Endothelial cell of umbilical vein (primary cell): Measurements from ENCODE around the gene MARK3. TPM values are rescaled to one million over a fixed set of nuclear protein-coding genes. Genes with fewer than 3 reads are reported as not detected.

Experiments used
- BruUV-seq: library from RNA; stranded (reverse); fragments of 400-500 nt; replicated peaks from 2 replicates; lab custom pipeline; 2021; lab: Mats Ljungman, UMichigan
- CTCF ChIA-PET: fragments of 300-600, 350-600 bp; sonication (Branson Sonifier 250); formaldehyde crosslinking; loops from one replicate; lab custom pipeline; 2021; ENCODE audit warnings: antibody characterized with exemption, inconsistent platforms; lab: Charles Lee
- POLR2A ChIA-PET: fragments of 300-600, 350-600 bp; sonication (Branson Sonifier 250); formaldehyde crosslinking; loops from one replicate; lab custom pipeline; 2021; ENCODE audit warnings: antibody characterized with exemption, inconsistent platforms; lab: Charles Lee
- DNase-seq: peaks from one replicate; pipeline ENCODE4 v3.0.0-alpha.2; 2011; ENCODE audit warnings: low read depth, low spot score
- FAIRE-seq: peaks from 2 replicates; lab custom pipeline; 2011; peaks lifted over from hg19 to GRCh38; lab: Jason Lieb, UNC
- H2AFZ ChIP-seq: 2 replicates; pipeline ENCODE4 v1.6.0; 2012; ENCODE audit warnings: low read depth, low read length, control low read depth, inconsistent platforms
- H3K27ac ChIP-seq: 2 replicates; pipeline ENCODE4 v1.5.1; 2011; ENCODE audit warnings: low read depth, mild to moderate bottlenecking, control low read depth, low read length, moderate library complexity; ENCODE audit not compliant: insufficient read depth
- H3K27me3 ChIP-seq, 2 experiments: 2 replicates each; pipeline versions ENCODE4 v1.6.0 to v1.6.1; 2011; ENCODE audit warnings: low read length in 2 of 2, mixed read lengths in 1 of 2; ENCODE audit not compliant: control insufficient read depth in 2 of 2, insufficient read depth in 2 of 2
- H3K36me3 ChIP-seq, 2 experiments: 2 replicates in 1 of 2; 3 replicates in 1 of 2; pipeline ENCODE4 v1.5.1; 2011; ENCODE audit warnings: low read length in 2 of 2, mild to moderate bottlenecking in 1 of 2, moderate library complexity in 1 of 2; ENCODE audit not compliant: control insufficient read depth in 2 of 2, insufficient read depth in 2 of 2; ENCODE audit errors: extremely low read depth in 1 of 2
- H3K4me1 ChIP-seq: 3 replicates; pipeline ENCODE4 v1.5.1; 2011; ENCODE audit warnings: mild to moderate bottlenecking, low read length; ENCODE audit not compliant: control insufficient read depth, insufficient read depth; ENCODE audit errors: extremely low read depth
- H3K4me2 ChIP-seq: 2 replicates; pipeline ENCODE4 v1.6.1; 2011; ENCODE audit warnings: low read length, control low read depth, mixed read lengths; ENCODE audit not compliant: insufficient read depth
- H3K4me3 ChIP-seq, 3 experiments: fragments of 200-600 bp in 1 of 3; sonication (generic), shearing (Covaris generic) in 1 of 3; replicated peaks in 1 of 3; 2 replicates each; pipeline ENCODE4 v1.5.1; 2011 to 2016; ENCODE audit warnings: control low read depth in 3 of 3, low read length in 3 of 3, mild to moderate bottlenecking in 2 of 3, inconsistent platforms in 1 of 3, low read depth in 1 of 3, moderate library complexity in 1 of 3; ENCODE audit not compliant: insufficient read depth in 1 of 3
- H3K79me2 ChIP-seq: 2 replicates; pipeline ENCODE4 v1.6.0; 2012; ENCODE audit warnings: low read length, inconsistent platforms; ENCODE audit not compliant: control insufficient read depth, insufficient read depth
- H3K9ac ChIP-seq: replicated peaks from 2 replicates; pipeline ENCODE3; 2011; ENCODE audit warnings: low read length, control low read depth; ENCODE audit not compliant: insufficient read depth; ENCODE audit errors: extremely low read depth
- H3K9me1 ChIP-seq: replicated peaks from 3 replicates; pipeline ENCODE4 v1.6.0; 2011; ENCODE audit warnings: mild to moderate bottlenecking, low read length; ENCODE audit not compliant: control insufficient read depth, insufficient read depth; ENCODE audit errors: extremely low read depth
- H3K9me3 ChIP-seq: replicated peaks from 2 replicates; pipeline ENCODE4 v1.5.1; 2012; ENCODE audit warnings: low read length, inconsistent platforms; ENCODE audit not compliant: control insufficient read depth, insufficient read depth
- H4K20me1 ChIP-seq: replicated peaks from 2 replicates; pipeline ENCODE3; 2011; ENCODE audit warnings: mild to moderate bottlenecking, low read length; ENCODE audit not compliant: control insufficient read depth, insufficient read depth; ENCODE audit errors: extremely low read depth
- CTCF ChIP-seq, 2 donors: IDR thresholded peaks; 1 replicate in 1 of 2; 2 replicates in 1 of 2; pipeline ENCODE4 v1.5.1; 2011; ENCODE audit warnings: low read length in 2 of 2, mild to moderate bottlenecking in 2 of 2, moderate library complexity in 2 of 2, control low read depth in 1 of 2, inconsistent platforms in 1 of 2, low read depth in 1 of 2; ENCODE audit not compliant: insufficient read depth in 1 of 2; ENCODE audit errors: extremely low read depth in 1 of 2
- EZH2 ChIP-seq: IDR thresholded peaks from 2 replicates; pipeline ENCODE4 v1.6.1; 2012; ENCODE audit warnings: borderline replicate concordance, low read depth, mild to moderate bottlenecking, moderate library complexity, low read length, inconsistent platforms; ENCODE audit not compliant: severe bottlenecking
- FOS ChIP-seq: IDR thresholded peaks from 2 replicates; pipeline ENCODE4 v1.6.1; 2011; ENCODE audit warnings: mild to moderate bottlenecking, low read length, moderate library complexity, borderline replicate concordance; ENCODE audit not compliant: insufficient read depth
- GATA2 ChIP-seq: IDR thresholded peaks from 2 replicates; pipeline ENCODE4 v1.7.0; 2011; ENCODE audit warnings: low read depth, mild to moderate bottlenecking, moderate library complexity, mixed read lengths, low read length; ENCODE audit not compliant: insufficient read length, insufficient read depth
- JUN ChIP-seq: IDR thresholded peaks from 2 replicates; pipeline ENCODE4 v1.6.1; 2011; ENCODE audit warnings: borderline replicate concordance, low read depth; ENCODE audit not compliant: insufficient read length, insufficient read depth
- MAX ChIP-seq: IDR thresholded peaks from 2 replicates; pipeline ENCODE4 v1.6.1; 2011; ENCODE audit not compliant: insufficient read depth, insufficient read length
- MYC ChIP-seq: IDR thresholded peaks from one replicate; pipeline ENCODE4 v1.6.1; 2011; ENCODE audit warnings: mild to moderate bottlenecking, low read depth, low read length
- POLR2A ChIP-seq: IDR thresholded peaks from 2 replicates; pipeline ENCODE4 v1.6.1; 2012; ENCODE audit warnings: low read depth, mild to moderate bottlenecking, control low read depth, low read length
- POLR2AphosphoS5 ChIP-seq: IDR thresholded peaks from 2 replicates; pipeline ENCODE4 v1.6.1; 2012; ENCODE audit warnings: low read depth, mild to moderate bottlenecking, control low read depth, low read length, moderate library complexity; ENCODE audit not compliant: insufficient read depth
- dilution Hi-C: fragments of 300-500 bp; cut with MboI; formaldehyde crosslinking; loops from one replicate; pipeline ENCODE4 v1.15.0; 2019; ENCODE audit warnings: low sequenced_read_pairs; ENCODE audit not compliant: extremely low pct_ligation_motif_present
- intact Hi-C: fragments of 100-400 bp; cut with micrococcal nuclease; formaldehyde crosslinking; loops from one replicate; pipeline ENCODE4 v1.10.0; 2022
- polyA plus RNA-seq, 4 experiments: library from polyadenylated mRNA; depleted of rRNA in 3 of 4; stranded (reverse) in 3 of 4; unstranded in 1 of 4; fragments of >200 nt; gene quantifications; 2 replicates each; pipeline versions ENCODE4 v1.2.1 to v1.2.3, GENCODE V29; 2011 to 2012; ENCODE audit warnings: missing spikeins in 1 of 4
- total RNA-seq: library from RNA; stranded (reverse); gene quantifications from 2 replicates; pipeline ENCODE4 v1.2.3, GENCODE V29; 2021

Gene MARK3
- total and polyA plus RNA-seq, 2 donors (not counting 3 experiments of a cell fraction or from before 2014, with no cell fraction given) = 46.6 to 96.1 TPM

- Histone ChIP-seq H2AFZ (no peak overlapping the region), H3K79me2 (no peaks in the 10 kb centered on the region), H3K4me2 (no peak overlapping the region), H3K9me3 (no peaks in the 10 kb centered on the region), H3K9ac (no peak overlapping the region), H3K9me1 (no peaks in the 10 kb centered on the region), H3K36me3 (peaks cover 13 to 15% of the 10 kb centered on the region in 2 experiments), H3K4me3 (no peak overlapping the region), H3K4me1 (no peaks in the 10 kb centered on the region), H4K20me1 (no peaks in the 10 kb centered on the region), H3K27me3 (no peaks in the 10 kb centered on the region), H3K27ac (no peak overlapping the region)
- no peak for DNase-seq
- no peak for FAIRE-seq
- BruUV-seq = no TSS peak
- intact Hi-C loops (loop anchor here (5.0 kb wide), 1 partner anchor 40 kb away; the partner anchor contains the start of gene MARK3), dilution Hi-C loops (no loop called here)
- POLR2A ChIA-PET = no interaction called here
- TF ChIP-seq POLR2AphosphoS5 (no peak), MYC (no peak), GATA2 (no peak), JUN (no peak), CTCF (IDR thresholded peaks at IDR 0.05; ENCODE audit: extremely low read depth in 1 of 2, insufficient read depth in 1 of 2, low read depth in 1 of 2, low read length in 2 of 2) (no peak), FOS (no peak), EZH2 (no peak), POLR2A (no peak), MAX (no peak)
- CTCF ChIA-PET = interaction anchor here (4.3 to 8.1 kb wide), 2 partner anchors 9 to 44 kb away, joined by 21 to 74 read pairs; no protein-coding TSS in a partner anchor
These were observed 38.0 kb upstream of the MARK3 start for GRCh38 chr14:103347091-103347815.
